Duodenal mucosa (tissue), 2 donors: ENCODE results near the gene KLK6.

Source experiments
- H3K27ac ChIP-seq: one replicate; pipeline ENCODE4 v1.7.0; 2013; ENCODE audit warnings: low read depth, low read length
- H3K27me3 ChIP-seq, 2 donors: one replicate each; pipeline ENCODE4 v1.7.0; 2013; ENCODE audit warnings: low read length in 2 of 2, control low read depth in 1 of 2; ENCODE audit not compliant: insufficient read depth in 2 of 2, control insufficient read depth in 1 of 2
- H3K36me3 ChIP-seq, 2 donors: one replicate each; pipeline ENCODE4 v1.7.0; 2013; ENCODE audit warnings: low read length in 2 of 2, control low read depth in 1 of 2; ENCODE audit not compliant: insufficient read depth in 2 of 2, control insufficient read depth in 1 of 2
- H3K4me1 ChIP-seq, 2 donors: one replicate each; pipeline ENCODE4 v1.7.0; 2013; ENCODE audit warnings: low read length in 2 of 2, control low read depth in 1 of 2; ENCODE audit not compliant: insufficient read depth in 2 of 2, control insufficient read depth in 1 of 2
- H3K4me3 ChIP-seq, 2 donors: one replicate each; pipeline ENCODE4 v1.7.0; 2013; ENCODE audit warnings: low read length in 2 of 2, low read depth in 1 of 2
- H3K9ac ChIP-seq, 2 donors: one replicate each; pipeline ENCODE4 v1.7.0; 2013; ENCODE audit warnings: low read length in 2 of 2, low read depth in 1 of 2
- H3K9me3 ChIP-seq, 2 donors: one replicate each; pipeline ENCODE4 v1.7.0; 2013; ENCODE audit warnings: low read length in 2 of 2, control low read depth in 1 of 2; ENCODE audit not compliant: control insufficient read depth in 1 of 2

Gene KLK6

GRCh38 chr19:50912727-50913716 lies 56.4 kb downstream of the KLK6 start:
- no peaks in the 10 kb centered on the region for H3K36me3 ChIP-seq
- no peak overlapping the region for H3K4me3 ChIP-seq
- H3K27ac ChIP-seq, result no peak overlapping the region
- H3K27me3 ChIP-seq, result peaks cover 47 to 48% of the 10 kb centered on the region in 2 donors
- H3K9ac ChIP-seq, result no peak overlapping the region
- no peaks in the 10 kb centered on the region for H3K9me3 ChIP-seq
- H3K4me1 ChIP-seq, result no peaks in the 10 kb centered on the region

- Histone ChIP-seq H3K4me3 (no peak overlapping the region), H3K36me3 (no peaks in the 10 kb centered on the region), H3K9me3 (no peaks in the 10 kb centered on the region), H3K4me1 (no peaks in the 10 kb centered on the region), H3K9ac (no peak overlapping the region), H3K27ac (no peak overlapping the region), H3K27me3 (peaks cover 47 to 48% of the 10 kb centered on the region in 2 donors)
These were observed 57.2 kb downstream of the KLK6 start for GRCh38 chr19:50912102-50912599.

- no peak within 1 kb of the TSS for H3K4me3 ChIP-seq
- H3K9ac ChIP-seq, result no peak within 1 kb of the TSS
- H3K27me3 ChIP-seq, result peaks cover 48 to 51% of the 10 kb centered on the region in 2 donors
- no peaks in the 10 kb centered on the region for H3K9me3 ChIP-seq
- no peak within 1 kb of the TSS for H3K27ac ChIP-seq
- H3K36me3 ChIP-seq, result no peaks in the 10 kb centered on the region
- no peaks in the 10 kb centered on the region for H3K4me1 ChIP-seq
These were observed 57.9 kb downstream of the KLK6 start, which contains the start of gene KLK4 for GRCh38 chr19:50911206-50912101. TSS of gene KLK4 (minus strand) at chr19:50911395. CDS start at chr19:50910738, 657 bp downstream.

- no peak overlapping the region for H3K4me3 ChIP-seq
- no peak overlapping the region for H3K27ac ChIP-seq
- H3K9me3 ChIP-seq, result no peaks in the 10 kb centered on the region
- no peaks in the 10 kb centered on the region for H3K36me3 ChIP-seq
- no peaks in the 10 kb centered on the region for H3K4me1 ChIP-seq
- peaks cover 44 to 51% of the 10 kb centered on the region in 2 donors for H3K27me3 ChIP-seq
- H3K9ac ChIP-seq, result no peak overlapping the region
These were observed 58.7 kb downstream of the KLK6 start for GRCh38 chr19:50910722-50911121.

GRCh38 chr19:50909240-50910070 lies 59.9 kb downstream of the KLK6 start:
- peaks cover 42 to 51% of the 10 kb centered on the region in 2 donors for H3K27me3 ChIP-seq
- no peaks in the 10 kb centered on the region for H3K36me3 ChIP-seq
- H3K27ac ChIP-seq, result no peak overlapping the region
- H3K4me1 ChIP-seq, result no peaks in the 10 kb centered on the region
- no peak overlapping the region for H3K4me3 ChIP-seq
- H3K9me3 ChIP-seq, result no peaks in the 10 kb centered on the region
- H3K9ac ChIP-seq, result no peak overlapping the region
